HUES64 (cell line): ENCODE data around the gene HMG20A.

Experiments used
- H3K27ac ChIP-seq: 2 replicates; pipeline ENCODE4 v1.7.0; 2013; ENCODE audit warnings: low read depth, low read length, inconsistent platforms
- H3K27me3 ChIP-seq: 2 replicates; pipeline ENCODE4 v1.6.1; 2013; ENCODE audit warnings: mild to moderate bottlenecking, low read length; ENCODE audit not compliant: insufficient read depth
- H3K36me3 ChIP-seq: 2 replicates; pipeline ENCODE4 v1.6.1; 2013; ENCODE audit warnings: mild to moderate bottlenecking, low read length; ENCODE audit not compliant: insufficient read depth
- H3K4me1 ChIP-seq: 2 replicates; pipeline ENCODE4 v1.6.1; 2013; ENCODE audit warnings: mild to moderate bottlenecking, low read length, moderate library complexity; ENCODE audit not compliant: insufficient read depth
- H3K4me3 ChIP-seq: 2 replicates; pipeline ENCODE4 v1.5.1; 2013; ENCODE audit warnings: mild to moderate bottlenecking, low read length, moderate library complexity
- H3K9ac ChIP-seq: 2 replicates; pipeline ENCODE4 v1.6.1; 2013; ENCODE audit warnings: mild to moderate bottlenecking, low read depth, low read length
- H3K9me3 ChIP-seq: 2 replicates; pipeline ENCODE4 v1.6.1; 2013; ENCODE audit warnings: low read depth, low read length; ENCODE audit not compliant: insufficient read depth
- WGBS: fragments of 150-250, 120-280 bp; methylation state at CpG from one replicate; pipeline ENCODE4 v1.1.7; 2013; ENCODE audit warnings: missing lambda C conversion rate; 5-methylcytosine and 5-hydroxymethylcytosine counted together

Gene HMG20A

DNA sequence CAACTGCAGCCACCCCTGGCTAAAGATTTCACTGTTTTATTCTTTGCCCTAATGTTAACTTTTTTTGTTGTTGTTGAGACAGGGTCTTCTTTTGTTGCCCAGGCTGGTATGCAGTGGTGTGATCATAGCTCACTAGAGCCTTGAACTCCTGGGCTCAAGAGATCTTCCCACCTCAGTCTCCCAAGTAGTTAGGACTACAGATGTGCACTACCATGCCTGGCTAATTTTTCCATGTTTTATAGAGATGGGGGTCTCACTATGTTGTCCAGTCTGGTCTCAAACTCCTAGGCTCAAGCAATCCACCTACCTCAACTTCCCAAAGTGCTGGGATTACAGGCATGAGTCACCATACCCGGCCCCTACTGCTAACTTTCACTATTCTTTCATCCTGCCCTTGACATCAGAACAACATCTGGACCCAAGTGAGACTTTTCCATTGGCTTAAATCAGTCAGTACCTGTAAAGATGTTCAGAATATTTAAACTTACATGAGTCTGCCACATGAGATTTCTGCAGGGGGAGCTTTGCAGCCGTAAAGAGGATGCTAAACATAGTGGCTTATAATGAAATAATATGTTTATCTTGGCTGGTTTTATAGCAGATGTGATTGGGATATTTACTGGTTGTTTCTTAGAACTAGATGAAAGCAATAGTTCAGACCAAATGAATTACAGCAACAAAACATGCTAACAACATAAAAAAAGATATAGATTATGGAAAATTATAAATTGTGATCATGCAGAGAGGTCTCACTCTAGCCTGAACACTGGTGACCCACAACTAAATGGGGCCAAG is 73.6 kb downstream of the HMG20A start:
- WGBS: 88% methylated on average over 2 of the region's 2 CpGs
- Histone ChIP-seq H3K4me1 (peaks cover 38% of the 10 kb centered on the region), H3K27ac (no peak overlapping the region), H3K36me3 (no peaks in the 10 kb centered on the region), H3K4me3 (no peak overlapping the region), H3K9me3 (no peaks in the 10 kb centered on the region), H3K27me3 (no peaks in the 10 kb centered on the region), H3K9ac (no peak overlapping the region)

- WGBS: 95% methylated on average over 7 of the region's 7 CpGs
- H3K4me1 ChIP-seq: peaks cover 40% of the 10 kb centered on the region
Observed at GRCh38 chr15:77494964-77495363, 74.3 kb downstream of the HMG20A start.

GRCh38 chr15:77495838-77496596 is 75.3 kb downstream of the HMG20A start:
- peaks cover 40% of the 10 kb centered on the region for H3K4me1 ChIP-seq
- no peaks in the 10 kb centered on the region for H3K9me3 ChIP-seq
- H3K36me3 ChIP-seq: no peaks in the 10 kb centered on the region
- H3K9ac ChIP-seq: peak overlapping the region; percentile 13
- WGBS: 71% methylated on average over 9 of the region's 10 CpGs
- H3K27ac ChIP-seq: peak overlapping the region; percentile 39; the same call in 1 of the 2 replicates
- no peaks in the 10 kb centered on the region for H3K27me3 ChIP-seq
- H3K4me3 ChIP-seq: no peak overlapping the region

More at GRCh38 chr15:77494964-77495363, 74.3 kb downstream of the HMG20A start:
- Histone ChIP-seq H3K27me3 (no peaks in the 10 kb centered on the region), H3K9ac (no peak overlapping the region), H3K4me3 (no peak overlapping the region), H3K36me3 (no peaks in the 10 kb centered on the region), H3K9me3 (no peaks in the 10 kb centered on the region), H3K27ac (no peak overlapping the region)

- 30% methylated on average over 16 of the region's 16 CpGs for WGBS
Observed at GRCh38 chr15:77496715-77497109, 76.0 kb downstream of the HMG20A start.

DNA sequence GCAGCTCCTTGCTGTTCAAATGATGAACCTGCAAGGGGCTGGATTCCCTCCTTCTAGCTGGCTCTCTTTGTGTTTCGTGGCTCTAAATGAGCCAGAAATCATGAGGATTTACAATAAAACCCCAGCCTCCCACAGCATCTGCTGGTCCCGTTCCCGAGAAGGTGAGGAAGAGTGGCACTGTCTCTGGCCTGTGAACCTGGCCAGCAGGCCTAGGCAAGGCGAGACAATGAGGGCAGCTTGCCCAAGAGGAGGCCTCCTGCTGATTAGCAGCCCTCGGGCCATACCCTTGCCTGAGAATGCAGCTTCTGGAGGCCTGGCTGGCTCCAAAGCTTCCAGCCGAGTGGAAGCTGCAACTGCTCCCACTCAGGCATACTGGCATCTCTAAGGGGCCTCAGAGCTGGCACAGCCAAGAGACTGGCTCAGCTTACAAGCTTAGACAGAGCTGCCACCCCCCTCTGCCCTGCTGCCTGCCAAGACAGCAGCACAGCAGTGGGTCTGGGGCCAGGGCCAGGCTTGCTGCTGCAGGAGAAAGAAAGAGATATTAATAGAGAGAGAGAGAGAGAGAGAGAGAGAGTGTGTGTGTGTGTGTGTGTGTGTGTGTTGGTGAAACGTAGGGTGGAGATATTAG is 76.5 kb downstream of the HMG20A start:
- Histone ChIP-seq H3K27me3 (no peaks in the 10 kb centered on the region), H3K9me3 (no peaks in the 10 kb centered on the region), H3K36me3 (no peaks in the 10 kb centered on the region), H3K4me3 (no peak overlapping the region), H3K27ac (peak overlapping the region; percentile 74), H3K4me1 (peaks cover 40% of the 10 kb centered on the region), H3K9ac (peak overlapping the region; percentile 45)
- 47% methylated on average over 7 of the region's 7 CpGs for WGBS

More at GRCh38 chr15:77496715-77497109, 76.0 kb downstream of the HMG20A start:
- peak overlapping the region; percentile 74 for H3K27ac ChIP-seq
- no peaks in the 10 kb centered on the region for H3K27me3 ChIP-seq
- H3K36me3 ChIP-seq: no peaks in the 10 kb centered on the region
- peak overlapping the region; percentile 45 for H3K9ac ChIP-seq
- no peak overlapping the region for H3K4me3 ChIP-seq
- H3K4me1 ChIP-seq: peaks cover 40% of the 10 kb centered on the region
- H3K9me3 ChIP-seq: no peaks in the 10 kb centered on the region

- no peak overlapping the region for H3K4me3 ChIP-seq
- H3K27ac ChIP-seq: no peak overlapping the region; the same call in 1 of the 2 replicates
- H3K9me3 ChIP-seq: no peaks in the 10 kb centered on the region
- WGBS: 79% methylated on average over 6 of the region's 6 CpGs
- no peaks in the 10 kb centered on the region for H3K36me3 ChIP-seq
- H3K27me3 ChIP-seq: no peaks in the 10 kb centered on the region
- H3K4me1 ChIP-seq: peaks cover 43% of the 10 kb centered on the region
- no peak overlapping the region for H3K9ac ChIP-seq
Observed at GRCh38 chr15:77497942-77498361, 77.3 kb downstream of the HMG20A start.

DNA sequence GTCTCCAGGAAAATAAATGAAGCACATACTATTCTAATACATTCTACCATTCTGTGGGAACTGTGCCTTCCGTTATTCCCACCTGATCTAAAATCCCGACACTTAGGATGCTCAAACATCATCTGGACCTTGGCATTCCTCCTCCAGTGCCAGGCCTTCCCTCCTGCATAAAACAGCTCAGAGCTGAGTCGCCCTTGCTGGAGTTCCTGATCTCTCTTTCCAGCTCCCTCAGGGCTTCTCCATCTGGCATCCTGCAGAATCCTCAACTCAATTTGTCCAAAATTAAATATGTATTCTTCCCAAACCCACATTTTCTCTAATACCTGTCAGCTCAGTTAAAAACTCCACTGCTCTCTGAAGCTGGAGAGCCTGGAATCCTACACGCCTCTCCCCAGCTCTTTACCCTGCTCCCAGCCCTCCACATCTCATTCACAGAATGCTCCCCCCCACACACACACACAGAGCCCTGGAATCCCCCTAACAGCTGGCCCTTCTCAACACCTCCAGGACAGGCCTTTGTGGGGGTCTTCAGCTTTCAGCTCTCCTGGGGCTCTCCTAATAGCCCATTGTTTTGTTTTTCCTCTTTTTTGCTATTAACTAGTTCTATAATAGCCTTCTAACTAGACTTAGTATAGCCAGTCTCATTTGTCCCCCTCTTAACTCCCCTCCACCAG is 78.5 kb downstream of the HMG20A start:
- no peaks in the 10 kb centered on the region for H3K9me3 ChIP-seq
- no peak overlapping the region for H3K9ac ChIP-seq
- no peak overlapping the region for H3K4me3 ChIP-seq
- no peaks in the 10 kb centered on the region for H3K36me3 ChIP-seq
- no peaks in the 10 kb centered on the region for H3K27me3 ChIP-seq
- no peak overlapping the region for H3K27ac ChIP-seq
- 78% methylated on average over 4 of the region's 4 CpGs for WGBS
- H3K4me1 ChIP-seq: peaks cover 50% of the 10 kb centered on the region

GRCh38 chr15:77500989-77501388 is 80.3 kb downstream of the HMG20A start:
- H3K4me3 ChIP-seq: no peak overlapping the region
- no peaks in the 10 kb centered on the region for H3K9me3 ChIP-seq
- no peak overlapping the region for H3K9ac ChIP-seq
- H3K4me1 ChIP-seq: peaks cover 44% of the 10 kb centered on the region
- no peak overlapping the region for H3K27ac ChIP-seq
- H3K36me3 ChIP-seq: no peaks in the 10 kb centered on the region
- no peaks in the 10 kb centered on the region for H3K27me3 ChIP-seq
- 97% methylated on average over 2 of the region's 2 CpGs for WGBS

- H3K4me3 ChIP-seq: no peak overlapping the region
Observed at GRCh38 chr15:77502379-77503095, 81.8 kb downstream of the HMG20A start.

GRCh38 chr15:77503240-77503639 is 82.6 kb downstream of the HMG20A start:
- H3K36me3 ChIP-seq: no peaks in the 10 kb centered on the region
- no peaks in the 10 kb centered on the region for H3K9me3 ChIP-seq
- no peak overlapping the region for H3K9ac ChIP-seq
- no peaks in the 10 kb centered on the region for H3K27me3 ChIP-seq
- no peak overlapping the region for H3K27ac ChIP-seq
- peaks cover 27% of the 10 kb centered on the region for H3K4me1 ChIP-seq
- no peak overlapping the region for H3K4me3 ChIP-seq

More at GRCh38 chr15:77502379-77503095, 81.8 kb downstream of the HMG20A start:
- no peak overlapping the region for H3K9ac ChIP-seq
- H3K36me3 ChIP-seq: no peaks in the 10 kb centered on the region
- H3K27me3 ChIP-seq: no peaks in the 10 kb centered on the region
- no peak overlapping the region for H3K27ac ChIP-seq
- H3K4me1 ChIP-seq: peaks cover 29% of the 10 kb centered on the region
- no peaks in the 10 kb centered on the region for H3K9me3 ChIP-seq
- 92% methylated on average over 7 of the region's 7 CpGs for WGBS
